NCI-H748 (cell line): ENCODE results near the gene NR4A1.

Experiments used
- DNase-seq: peaks from one replicate; lab custom pipeline; 2025; ENCODE audit not compliant: unreplicated experiment; lab: John Stamatoyannopoulos, UW

NR4A1 gene

GRCh38 chr12:52018433-52019112 is 32.7 kb upstream of the NR4A1 start:
- peak; percentile 27 for DNase-seq

- no peak for DNase-seq
These were observed 32.0 kb upstream of the NR4A1 start for GRCh38 chr12:52019113-52019770.

DNA sequence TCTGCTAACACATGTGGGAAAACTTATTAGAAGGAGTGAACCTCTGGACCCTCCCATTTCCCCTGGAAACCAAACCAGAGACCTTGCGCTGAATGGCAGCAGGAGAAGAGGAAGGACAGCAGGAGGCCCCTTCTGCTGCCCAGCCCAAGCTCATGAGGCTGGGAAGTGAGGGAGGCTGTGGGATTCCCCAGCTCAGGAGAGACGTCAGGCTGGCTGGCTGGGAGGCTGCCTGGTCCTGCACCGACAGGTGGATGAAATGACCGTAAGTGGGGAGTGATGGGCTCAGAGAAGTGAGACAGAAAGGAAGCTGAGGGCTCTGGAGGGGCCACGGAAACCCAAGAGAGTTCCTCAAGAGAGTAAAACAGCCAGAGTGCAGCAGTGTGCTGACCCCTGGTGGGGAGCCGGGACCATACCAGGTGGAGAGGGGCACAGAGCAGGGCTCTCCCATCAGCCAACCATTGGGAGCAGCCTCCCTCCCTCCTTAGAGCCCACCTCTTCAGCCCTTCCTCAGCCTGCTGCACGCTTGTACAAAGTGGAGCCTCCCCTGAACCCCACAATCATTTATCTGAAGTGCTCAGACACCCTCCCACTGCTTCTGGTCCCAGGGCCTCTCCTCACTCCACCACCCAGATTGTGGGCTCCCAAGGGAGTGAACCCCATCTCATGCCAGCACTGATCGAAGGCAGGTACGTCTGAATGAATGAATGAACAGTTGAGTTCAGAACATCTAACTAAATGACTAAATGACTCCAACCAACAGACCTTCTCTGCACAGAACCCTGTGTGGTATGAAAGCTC is 30.5 kb upstream of the NR4A1 start:
- DNase-seq, result peak; percentile 48

DNA sequence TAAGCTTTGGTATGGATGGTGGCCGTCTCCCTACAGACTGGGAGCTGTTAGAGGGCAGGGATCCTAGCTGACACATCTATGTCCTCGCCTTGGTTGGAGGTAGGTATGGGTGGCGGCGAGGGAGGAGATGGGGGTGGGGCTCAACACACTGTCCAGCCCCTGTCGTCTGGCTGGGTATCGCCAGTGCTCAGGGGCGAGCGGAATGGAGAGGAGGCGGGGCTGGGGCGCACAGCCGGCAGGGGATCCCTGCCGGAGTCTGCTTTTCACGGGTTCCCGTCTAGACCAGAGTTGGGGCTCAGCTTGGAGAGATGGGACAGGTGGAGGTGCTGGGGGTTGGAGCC is 28.4 kb upstream of the NR4A1 start:
- DNase-seq, result peak; percentile 67

DNA sequence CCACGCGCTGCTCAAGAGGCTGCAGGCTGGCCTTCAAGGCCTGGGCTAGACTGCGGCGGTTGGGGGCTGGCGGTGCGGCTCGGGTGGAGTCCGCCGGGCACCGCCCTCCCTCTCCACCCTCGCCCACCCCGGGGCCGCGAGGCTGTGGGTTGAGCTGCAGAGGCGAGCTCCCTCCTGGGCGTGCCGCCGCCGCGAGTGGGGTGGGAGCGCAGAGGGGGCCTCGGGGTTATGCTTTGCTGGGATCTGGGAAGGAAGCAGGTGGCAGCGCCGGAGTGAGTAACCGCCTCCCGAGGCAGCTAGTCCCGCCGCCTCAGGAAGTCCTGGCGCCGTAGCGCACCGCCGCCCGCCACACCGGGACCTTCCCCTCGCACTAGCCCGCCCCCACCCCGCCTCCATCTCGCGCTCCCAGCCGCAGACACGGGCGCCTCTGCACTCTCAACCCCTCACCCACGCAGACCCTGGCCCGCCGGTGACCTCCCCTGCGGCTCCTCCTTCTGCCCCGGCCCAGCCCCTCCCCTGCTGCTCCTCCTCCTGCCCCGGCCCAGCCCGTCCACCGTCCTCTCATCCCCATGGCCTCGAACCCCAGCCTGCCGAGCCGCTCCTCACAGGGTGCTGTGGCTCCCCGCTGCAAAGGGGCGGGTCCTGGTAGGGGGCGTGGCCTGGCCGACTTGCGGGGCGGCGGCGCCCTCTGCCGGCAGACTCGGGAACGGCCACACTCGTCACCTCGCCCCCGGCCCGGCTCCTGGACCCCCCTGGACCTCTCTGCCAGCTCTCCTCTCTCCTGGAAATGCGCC is 27.9 kb upstream of the NR4A1 start:
- peak; percentile 81 for DNase-seq

DNA sequence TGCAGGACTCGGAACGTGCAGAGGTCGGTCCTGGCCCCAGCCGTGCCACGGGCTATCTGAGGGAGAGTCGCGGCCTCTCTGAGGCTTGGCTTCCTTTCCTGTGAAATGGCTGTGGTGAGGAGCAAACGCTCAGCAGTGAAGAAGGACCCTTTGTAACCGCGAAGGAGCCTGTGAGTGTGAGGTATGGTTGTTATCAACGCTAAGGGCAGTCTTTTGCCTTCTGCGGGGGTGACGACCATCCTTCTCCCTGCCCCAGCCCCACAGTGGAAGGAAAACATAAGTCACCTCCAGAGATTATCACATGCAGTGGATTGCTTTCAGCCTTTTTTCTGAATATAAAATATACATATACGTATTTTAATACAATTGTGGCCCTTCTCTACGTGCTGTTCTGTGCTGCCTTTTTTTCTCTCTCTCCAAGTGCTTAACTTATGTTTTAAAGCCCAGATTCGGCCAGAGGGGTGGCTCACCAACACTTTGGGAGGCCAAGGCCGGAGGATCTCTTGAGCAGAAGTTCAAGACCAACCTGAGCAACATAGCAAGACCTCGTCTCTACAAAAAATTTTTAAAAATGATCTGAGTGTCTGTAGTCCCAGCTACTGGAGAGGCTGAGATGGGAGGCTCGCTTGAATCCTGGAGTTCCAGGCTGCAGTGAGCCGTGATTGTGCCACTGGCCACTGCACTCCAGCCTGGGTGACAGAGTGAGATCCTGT is 27.1 kb upstream of the NR4A1 start:
- no peak for DNase-seq

DNA sequence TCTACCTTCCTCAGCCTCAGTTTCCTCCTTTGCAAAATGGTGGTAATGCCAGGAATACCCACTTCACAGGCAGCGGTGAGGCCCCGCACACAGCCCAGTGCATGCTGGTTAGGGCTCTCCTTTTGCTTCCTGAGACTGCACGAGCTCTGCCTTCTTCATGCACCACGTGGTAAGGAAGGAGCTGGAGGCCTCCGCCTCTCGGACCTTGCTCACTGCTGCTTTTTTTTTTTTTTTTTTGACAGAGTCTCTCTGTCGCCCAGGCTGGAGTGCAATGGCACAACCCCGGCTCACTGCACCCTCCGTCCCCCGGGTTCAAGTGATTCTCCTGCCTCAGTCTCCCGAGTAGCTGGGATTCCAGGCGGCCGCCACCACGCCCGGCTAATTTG is 26.4 kb upstream of the NR4A1 start:
- no peak for DNase-seq

- no peak for DNase-seq
These were observed 25.0 kb upstream of the NR4A1 start for GRCh38 chr12:52026263-52026662.

DNA sequence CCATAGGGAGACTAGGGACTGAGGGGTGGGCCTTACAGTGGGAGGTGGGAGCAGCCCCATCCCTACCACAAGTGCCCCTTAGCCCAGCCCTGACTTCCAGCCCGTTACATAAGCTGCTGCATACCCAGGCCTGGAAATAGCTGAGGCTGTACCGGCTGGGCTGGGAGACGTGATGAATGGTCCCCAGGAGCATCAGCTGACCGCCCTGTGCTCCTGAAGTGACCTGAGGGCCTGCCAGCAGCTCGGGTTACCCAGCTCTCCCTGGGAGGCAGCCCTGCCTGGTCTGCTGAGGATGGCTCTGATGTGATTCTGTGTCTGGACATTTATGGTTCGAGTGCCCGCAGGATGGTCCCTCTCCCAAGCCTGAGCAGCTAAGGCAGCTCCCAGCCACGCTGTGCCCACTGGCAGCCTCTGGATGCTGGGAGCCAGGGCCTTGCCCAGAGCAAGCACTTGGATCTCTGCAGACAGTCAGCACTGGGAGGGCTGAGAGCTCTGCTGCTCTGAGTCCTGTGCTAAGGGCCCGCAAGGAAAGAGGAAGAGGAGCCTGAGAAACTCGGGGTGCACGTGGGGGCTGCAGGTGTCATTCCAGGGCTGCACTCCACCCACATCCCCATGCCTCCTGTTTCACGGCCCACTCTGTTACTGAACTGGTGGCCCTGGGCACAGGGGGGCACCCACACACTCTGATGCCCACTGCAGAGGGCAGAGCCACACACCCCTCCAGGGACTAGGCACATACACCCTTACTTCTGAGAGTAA is 24.0 kb upstream of the NR4A1 start:
- DNase-seq, result no peak

DNA sequence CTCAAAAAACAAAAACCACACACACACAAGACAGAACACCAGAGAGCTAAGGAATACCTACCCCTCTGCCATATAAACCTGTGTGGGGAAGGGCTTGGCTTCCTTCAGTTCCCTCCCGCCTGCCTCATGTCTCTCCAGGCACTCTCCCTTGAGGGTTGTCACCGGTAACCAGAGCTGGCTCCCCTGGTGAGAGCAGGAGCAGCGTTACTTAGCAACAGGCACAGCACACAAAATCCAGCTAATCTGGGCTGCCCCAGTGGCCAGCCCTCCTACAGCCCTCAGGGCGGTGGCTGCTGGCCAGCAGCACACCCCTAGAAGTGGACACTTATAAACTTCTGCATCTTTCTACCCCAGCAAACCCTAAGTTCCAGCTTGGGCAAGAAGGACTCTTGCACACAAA is 21.6 kb upstream of the NR4A1 start:
- peak; percentile 85 for DNase-seq

GRCh38 chr12:52032446-52032803 is 18.8 kb upstream of the NR4A1 start:
- peak; percentile 32 for DNase-seq

DNA sequence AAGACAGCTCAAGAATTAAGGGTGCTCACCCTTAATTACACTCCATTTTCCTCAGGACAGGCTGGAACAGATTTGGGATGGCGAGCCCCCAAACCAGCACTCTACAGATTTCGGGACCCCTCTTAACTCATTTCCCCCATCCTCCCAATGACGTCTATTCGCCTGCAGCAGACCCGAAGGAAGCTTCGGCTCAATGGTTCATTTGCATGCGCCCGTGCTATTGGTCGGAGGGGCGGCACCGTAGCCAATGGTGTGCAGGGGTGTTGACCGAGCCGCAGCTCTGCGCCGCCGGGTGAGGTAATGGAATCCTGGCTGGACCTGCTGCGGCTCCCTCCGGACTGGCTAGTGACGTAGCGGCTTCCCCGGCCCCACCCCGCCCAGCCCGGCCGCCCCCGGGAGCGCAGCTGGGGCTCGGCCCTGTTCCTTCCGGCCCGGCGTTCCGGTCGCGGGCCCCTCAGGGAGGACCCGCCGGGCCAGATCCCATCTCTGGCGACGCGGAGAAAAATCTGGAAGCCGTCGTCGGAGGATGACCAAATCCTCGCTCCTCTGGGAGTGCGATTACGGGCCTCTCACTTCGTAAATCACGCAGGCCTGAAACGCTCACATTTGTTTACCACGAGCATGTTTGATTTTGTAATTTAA is 18.3 kb upstream of the NR4A1 start:
- DNase-seq, result peak; percentile 97

DNA sequence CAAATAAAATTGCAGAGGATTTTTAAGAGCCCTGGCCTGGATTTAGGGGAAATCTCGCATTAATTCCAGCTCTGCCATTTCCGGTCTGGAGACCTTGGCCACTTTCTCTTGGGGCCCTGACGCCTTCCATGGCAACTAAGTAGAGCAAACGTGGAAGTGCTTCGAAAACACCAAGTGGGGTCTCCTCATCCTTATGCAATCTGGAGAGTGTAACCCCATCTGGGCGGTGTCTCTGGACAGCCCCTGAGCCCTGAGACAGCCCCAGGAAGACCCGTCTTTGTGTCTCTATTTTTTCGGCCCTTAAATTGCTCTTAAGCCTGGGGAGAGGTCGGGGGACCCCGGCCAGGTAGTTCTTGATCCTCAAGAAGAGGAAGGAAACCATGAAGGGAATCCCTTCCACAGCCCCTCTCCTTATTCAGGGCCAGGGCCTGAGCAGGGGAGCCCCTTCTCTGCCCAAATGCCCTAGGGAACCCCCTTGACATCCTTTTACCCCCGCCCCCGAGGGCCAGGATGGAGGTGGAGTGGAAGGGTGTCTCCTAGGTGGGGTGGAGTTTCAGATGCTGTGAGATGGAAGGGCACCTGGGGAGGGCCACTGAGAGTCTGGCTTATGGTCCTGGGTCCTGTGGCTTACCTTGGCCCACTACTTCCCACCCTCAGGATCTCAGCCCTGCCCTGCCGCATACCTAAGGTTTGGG is 17.6 kb upstream of the NR4A1 start:
- DNase-seq, result no peak

GRCh38 chr12:52035190-52035589 is 16.1 kb upstream of the NR4A1 start:
- no peak for DNase-seq

DNA sequence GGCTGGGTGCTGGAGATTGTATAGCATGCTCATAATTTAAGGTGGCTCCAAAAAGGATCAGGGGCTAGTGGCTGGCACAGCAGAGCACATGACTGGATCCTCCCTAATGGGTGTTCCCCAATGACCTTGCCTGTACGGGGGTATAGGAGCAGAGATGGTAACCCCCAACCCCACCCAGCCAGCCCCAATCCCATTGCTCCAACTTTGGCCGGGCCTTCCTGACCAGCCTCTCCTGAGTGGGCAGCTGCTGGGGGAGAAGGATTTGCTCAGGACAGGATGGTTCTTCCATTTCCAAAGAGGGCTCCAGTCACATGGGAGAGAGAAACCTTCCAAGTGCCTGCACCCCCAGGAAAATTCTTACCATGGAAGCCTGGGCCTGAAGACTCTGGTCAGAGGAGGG is 15.3 kb upstream of the NR4A1 start:
- no peak for DNase-seq

DNA sequence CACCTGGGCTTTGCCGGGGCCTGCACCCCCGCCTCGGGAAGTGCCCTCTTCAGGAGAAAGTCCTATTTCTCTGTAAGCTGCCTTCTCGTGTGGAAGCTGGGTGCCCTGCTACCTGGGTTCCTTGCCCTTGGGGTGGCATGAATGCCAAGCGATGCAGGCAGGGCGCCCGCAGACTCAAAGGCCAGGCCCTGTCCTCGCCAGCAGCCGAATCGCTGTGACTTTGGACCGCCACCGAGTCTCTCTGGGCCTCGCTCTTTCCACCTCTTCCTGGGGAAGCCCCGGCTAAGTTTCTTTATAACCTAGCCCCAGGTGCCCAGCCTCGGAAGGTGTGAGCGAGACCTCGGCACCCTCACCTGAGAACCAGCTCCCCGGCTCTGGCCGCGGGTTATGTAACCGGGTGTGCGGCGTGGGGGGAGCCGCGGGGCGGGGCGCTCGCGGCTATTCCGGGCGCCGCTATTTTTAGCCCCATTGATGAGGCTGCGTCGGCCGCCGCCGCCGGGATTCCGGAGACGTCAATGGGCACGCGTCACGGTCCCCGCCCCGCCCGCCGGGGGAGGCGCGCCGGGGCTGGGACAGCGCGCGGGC is 14.6 kb upstream of the NR4A1 start:
- peak; percentile 78 for DNase-seq

GRCh38 chr12:52037248-52037861 is 13.9 kb upstream of the NR4A1 start:
- peak; percentile 52 for DNase-seq

DNA sequence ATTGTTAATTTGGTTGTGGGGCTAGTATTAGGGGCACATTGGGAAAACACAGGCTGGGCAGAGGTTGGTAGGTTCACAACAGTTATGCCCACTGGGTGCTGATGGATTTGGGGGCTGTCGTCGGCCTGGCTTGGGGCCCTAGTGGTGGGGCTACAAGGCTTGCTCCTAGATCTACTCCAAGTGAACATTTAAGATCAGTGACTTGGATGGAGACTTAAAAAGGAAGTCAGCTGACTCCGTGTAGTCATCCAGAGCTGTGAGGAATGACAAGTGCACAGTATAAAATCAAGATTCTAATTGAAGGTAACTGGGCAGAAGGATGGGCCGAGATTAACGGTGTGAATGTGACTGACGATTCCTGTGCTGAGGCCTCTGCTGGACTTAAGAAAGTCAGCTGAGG is 12.8 kb upstream of the NR4A1 start:
- DNase-seq, result no peak
